ENCODE results near the gene MICU1.
A peak's percentile ranks its signal among the peaks of the same experiment; 100 is the strongest.

Gene MICU1

GRCh38 chr10:72461085-72461484, 164.8 kb downstream of the MICU1 start:
- TF ChIP-seq CSDC2 (CRISPR knock-in tag; IDR thresholded peaks at IDR 0.05): no peak
- TF ChIP-seq TOX (CRISPR knock-in tag; IDR thresholded peaks at IDR 0.05; ENCODE audit: borderline replicate concordance): no peak
- TF ChIP-seq ESRRG (CRISPR knock-in tag; IDR thresholded peaks at IDR 0.05): no peak
- no peak for TF ChIP-seq ZFP30 (CRISPR knock-in tag; IDR thresholded peaks at IDR 0.05)
- TF ChIP-seq GLIS3 (CRISPR knock-in tag; IDR thresholded peaks at IDR 0.05): no peak
- no peak for TF ChIP-seq POU6F1 (CRISPR knock-in tag; IDR thresholded peaks at IDR 0.05; ENCODE audit: borderline replicate concordance, low read depth)
- no peak for TF ChIP-seq ISL1 (CRISPR knock-in tag; IDR thresholded peaks at IDR 0.05)
- no peak for TF ChIP-seq ZNF8 (CRISPR knock-in tag; IDR thresholded peaks at IDR 0.05)
- no peak for TF ChIP-seq PPARA (CRISPR knock-in tag; IDR thresholded peaks at IDR 0.05; ENCODE audit: borderline replicate concordance)
- no peak for TF ChIP-seq CREB5 (CRISPR knock-in tag; IDR thresholded peaks at IDR 0.05; ENCODE audit: low read depth)
- TF ChIP-seq SNAI2 (CRISPR knock-in tag; IDR thresholded peaks at IDR 0.05): no peak
- no peak for TF ChIP-seq TSHZ2 (CRISPR knock-in tag; IDR thresholded peaks at IDR 0.05)
- TF ChIP-seq TCF4 (CRISPR knock-in tag; IDR thresholded peaks at IDR 0.05; ENCODE audit: borderline replicate concordance): no peak
- TF ChIP-seq ARNTL (CRISPR knock-in tag; IDR thresholded peaks at IDR 0.05; ENCODE audit: borderline replicate concordance, low read depth): no peak
- no peak for TF ChIP-seq PATZ1 (CRISPR knock-in tag; IDR thresholded peaks at IDR 0.05; ENCODE audit: borderline replicate concordance)
- TF ChIP-seq ZNF565 (CRISPR knock-in tag; conservative IDR thresholded peaks at IDR 0.05; ENCODE audit: low read depth): no peak
- ATAC-seq: peak; percentile 61

- TF ChIP-seq PATZ1 (CRISPR knock-in tag; IDR thresholded peaks at IDR 0.05; ENCODE audit: borderline replicate concordance) (peak; percentile 97), TOX (CRISPR knock-in tag; IDR thresholded peaks at IDR 0.05; ENCODE audit: borderline replicate concordance) (peak; percentile 63; the same call in 1 of the 2 replicates), ARNTL (CRISPR knock-in tag; IDR thresholded peaks at IDR 0.05; ENCODE audit: borderline replicate concordance, low read depth) (no peak), ISL1 (CRISPR knock-in tag; IDR thresholded peaks at IDR 0.05) (peak; percentile 98), TCF4 (CRISPR knock-in tag; IDR thresholded peaks at IDR 0.05; ENCODE audit: borderline replicate concordance) (peak; percentile 73)
- peak; percentile 71 for ATAC-seq
These were observed 165.5 kb downstream of the MICU1 start for GRCh38 chr10:72460284-72460876.

GRCh38 chr10:72459301-72459700, 166.6 kb downstream of the MICU1 start:
- ATAC-seq: no peak
- TF ChIP-seq PPARA (CRISPR knock-in tag; IDR thresholded peaks at IDR 0.05; ENCODE audit: borderline replicate concordance) (no peak), RARB (CRISPR knock-in tag; IDR thresholded peaks at IDR 0.05) (no peak), ISL1 (CRISPR knock-in tag; IDR thresholded peaks at IDR 0.05) (no peak), CSDC2 (CRISPR knock-in tag; IDR thresholded peaks at IDR 0.05) (no peak), CREB5 (CRISPR knock-in tag; IDR thresholded peaks at IDR 0.05; ENCODE audit: low read depth) (no peak), PATZ1 (CRISPR knock-in tag; IDR thresholded peaks at IDR 0.05; ENCODE audit: borderline replicate concordance) (no peak), TCF4 (CRISPR knock-in tag; IDR thresholded peaks at IDR 0.05; ENCODE audit: borderline replicate concordance) (no peak), ZNF8 (CRISPR knock-in tag; IDR thresholded peaks at IDR 0.05) (no peak), ZFP30 (CRISPR knock-in tag; IDR thresholded peaks at IDR 0.05) (no peak)
